ENCODE measurements around the gene LRIT3.
A peak's percentile ranks its signal among the peaks of the same experiment; 100 is the strongest.

LRIT3 gene

DNA sequence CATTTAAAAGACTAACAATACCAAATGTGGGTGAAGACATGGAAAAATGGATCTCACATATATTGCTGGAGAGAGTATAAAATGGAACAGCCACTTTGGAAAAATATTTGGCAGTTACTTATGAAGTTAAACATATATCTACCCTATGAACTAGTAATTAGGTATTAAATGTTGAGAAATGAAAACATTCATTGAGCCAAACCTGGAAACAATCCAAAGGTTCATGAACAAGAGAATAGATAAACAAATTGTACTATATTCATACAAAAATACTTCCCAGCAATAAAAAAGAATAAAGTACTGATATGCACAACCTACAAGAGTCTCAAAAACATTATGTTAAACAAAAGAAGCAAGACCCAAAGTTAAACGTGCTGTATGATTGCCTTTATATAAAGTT lies 60.8 kb downstream of the LRIT3 start:
- no peak for DNase-seq (ENCODE audit: low read depth, low spot score)

DNA sequence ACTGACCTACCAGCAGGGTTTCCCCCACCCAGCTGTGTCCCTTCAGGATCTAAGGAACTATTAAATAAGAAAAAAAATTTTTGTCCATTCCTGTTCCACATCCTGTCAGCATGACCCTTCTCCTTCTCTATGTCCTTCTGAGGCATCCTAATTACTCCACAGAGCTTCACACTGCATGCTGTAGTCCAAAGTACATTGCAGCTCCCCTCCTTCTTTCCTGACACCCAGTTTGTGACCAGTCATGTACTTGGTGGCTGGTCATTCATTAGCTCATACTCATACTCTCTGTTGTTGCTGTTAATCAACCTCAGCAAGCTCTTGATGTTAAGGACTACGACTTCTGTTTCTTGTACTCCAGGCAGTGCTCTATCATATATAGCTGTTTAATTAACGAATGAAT lies 62.3 kb downstream of the LRIT3 start:
- no peak for DNase-seq (ENCODE audit: low read depth, low spot score)

DNA sequence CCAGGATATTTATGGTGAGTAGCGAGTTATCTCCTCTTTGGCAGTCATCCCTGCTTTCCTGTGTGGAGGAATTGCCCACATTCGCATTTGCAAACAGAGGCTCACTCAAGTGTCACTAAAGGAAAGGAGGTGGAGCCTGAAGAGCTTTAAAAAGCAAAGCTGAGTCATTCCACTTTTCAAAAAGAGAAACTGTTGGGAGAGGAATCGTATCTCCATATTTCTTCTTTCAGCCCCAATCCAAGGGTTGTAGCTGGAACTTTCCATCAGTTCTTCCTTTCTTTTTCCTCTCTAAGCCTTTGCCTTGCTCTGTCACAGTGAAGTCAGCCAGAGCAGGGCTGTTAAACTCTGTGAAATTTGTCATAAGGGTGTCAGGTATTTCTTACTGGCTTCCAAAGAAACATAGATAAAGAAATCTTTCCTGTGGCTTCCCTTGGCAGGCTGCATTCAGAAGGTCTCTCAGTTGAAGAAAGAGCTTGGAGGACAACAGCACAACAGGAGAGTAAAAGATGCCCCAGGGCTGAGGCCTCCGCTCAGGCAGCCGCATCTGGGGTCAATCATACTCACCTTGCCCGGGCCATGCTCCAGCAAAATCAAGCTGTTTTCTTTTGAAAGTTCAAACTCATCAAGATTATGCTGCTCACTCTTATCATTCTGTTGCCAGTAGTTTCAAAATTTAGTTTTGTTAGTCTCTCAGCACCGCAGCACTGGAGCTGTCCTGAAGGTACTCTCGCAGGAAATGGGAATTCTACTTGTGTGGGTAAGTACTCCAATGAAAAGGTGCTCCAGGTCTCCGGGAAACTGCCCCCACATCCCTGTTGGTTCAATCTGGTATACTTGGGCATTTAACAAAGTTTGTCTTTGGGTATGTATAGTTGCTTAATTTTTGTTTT lies 65.0 kb downstream of the LRIT3 start, which contains the start of gene EGF:
EGF (plus strand) TSS at position 178 of the 890 bp plus-strand sequence; CDS start at position 631, 453 bp downstream.
- DNase-seq (ENCODE audit: low read depth, low spot score) = no peak

DNA sequence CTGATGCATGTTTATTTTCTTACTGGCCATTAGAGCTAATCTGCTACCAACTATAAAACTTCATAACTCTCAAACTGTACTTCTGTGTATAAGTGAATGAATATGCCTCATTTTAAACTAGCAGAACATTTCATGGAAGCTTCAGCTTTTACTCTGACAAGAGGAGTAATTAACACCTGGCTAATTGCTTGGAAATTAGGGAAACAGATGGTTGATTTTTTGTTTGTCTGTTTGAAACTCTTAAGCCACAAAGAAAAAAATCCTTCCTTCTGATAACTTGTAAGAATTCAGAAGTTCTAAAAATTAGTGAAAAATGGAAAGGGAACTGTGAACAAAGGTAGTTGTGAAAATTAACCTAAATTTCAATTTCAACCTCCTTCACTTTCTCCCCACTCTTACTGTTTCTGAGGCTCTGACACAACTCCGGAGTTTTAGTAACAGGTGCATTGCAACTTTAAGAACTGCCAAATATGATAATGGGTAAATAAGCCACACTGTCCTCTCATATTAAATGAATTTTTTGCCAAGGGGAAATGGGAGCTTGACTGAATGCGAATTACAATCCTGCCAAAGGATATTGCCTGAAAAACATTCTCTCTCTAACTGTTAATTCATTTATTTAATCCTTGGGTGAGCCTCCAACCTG lies 65.8 kb downstream of the LRIT3 start:
- no peak for DNase-seq (ENCODE audit: low read depth, low spot score)

DNA sequence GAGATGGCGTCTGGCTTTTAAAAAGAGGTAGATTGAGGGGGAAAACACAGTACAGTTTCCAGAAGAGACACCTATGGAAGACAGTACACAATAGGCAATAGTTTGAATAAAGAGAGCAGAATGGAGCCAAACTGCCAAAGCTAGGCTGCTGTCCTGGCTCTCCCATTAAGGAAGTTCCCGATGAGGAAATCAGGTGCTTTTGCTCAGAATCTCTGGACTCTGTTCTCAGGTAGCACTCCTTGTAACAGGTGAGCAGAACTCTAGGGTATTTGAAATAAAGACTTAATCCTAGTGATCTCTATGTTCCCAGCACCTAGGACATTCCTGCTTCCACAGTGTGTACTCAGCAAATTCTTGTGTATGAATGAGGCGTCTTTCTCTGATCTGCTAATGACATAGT lies 66.4 kb downstream of the LRIT3 start:
- DNase-seq (ENCODE audit: low read depth, low spot score) = no peak

DNA sequence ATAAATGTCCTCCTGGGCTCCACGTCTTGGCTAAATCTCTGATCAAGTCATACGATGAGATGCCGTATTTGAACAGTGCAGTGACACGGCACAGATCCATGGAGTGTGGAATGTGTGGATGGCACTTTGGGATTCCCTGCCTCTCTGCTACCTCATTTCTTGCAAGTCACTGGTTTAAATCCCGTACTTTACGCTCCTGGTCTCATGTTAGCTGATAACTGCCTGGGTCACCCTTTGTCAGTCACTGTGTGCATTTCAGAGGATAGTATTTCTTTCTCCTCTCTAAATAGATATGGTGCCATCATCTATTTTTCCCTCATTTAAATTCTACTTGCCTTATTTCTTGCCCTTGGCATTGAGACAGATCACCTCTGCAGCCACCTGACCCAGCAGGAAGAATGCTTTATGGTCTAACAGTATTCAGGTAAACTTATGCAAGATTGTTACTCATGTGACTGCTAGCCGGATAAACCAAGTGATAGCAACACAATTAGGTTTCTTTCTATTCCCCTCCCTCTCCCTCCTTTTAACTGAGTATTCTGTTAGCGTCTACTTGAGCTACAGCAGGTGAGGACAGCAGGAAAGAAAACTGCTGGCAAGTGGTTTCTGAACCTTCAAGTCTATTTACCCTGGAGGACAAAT lies 67.6 kb downstream of the LRIT3 start:
- DNase-seq (ENCODE audit: low read depth, low spot score) = no peak

DNA sequence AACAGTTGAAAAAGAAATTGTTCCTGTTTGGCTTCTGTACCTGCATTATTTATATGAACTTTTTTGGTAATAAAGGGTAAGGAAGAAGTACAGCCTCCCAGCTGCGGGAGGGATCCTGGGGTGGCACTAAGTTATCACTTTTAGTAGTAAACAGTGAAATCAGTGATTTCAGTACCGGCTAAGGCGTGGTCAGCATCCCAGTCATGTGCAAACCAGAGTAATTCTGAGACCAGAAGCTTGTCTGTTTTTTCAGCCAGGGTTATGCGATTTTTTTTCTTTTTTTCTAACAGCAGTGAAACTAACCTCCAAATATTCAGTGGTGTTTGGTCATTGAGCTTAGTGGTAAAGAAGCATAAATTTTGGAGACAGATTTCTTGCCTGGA lies 68.1 kb downstream of the LRIT3 start:
- no peak for DNase-seq (ENCODE audit: low read depth, low spot score)

DNA sequence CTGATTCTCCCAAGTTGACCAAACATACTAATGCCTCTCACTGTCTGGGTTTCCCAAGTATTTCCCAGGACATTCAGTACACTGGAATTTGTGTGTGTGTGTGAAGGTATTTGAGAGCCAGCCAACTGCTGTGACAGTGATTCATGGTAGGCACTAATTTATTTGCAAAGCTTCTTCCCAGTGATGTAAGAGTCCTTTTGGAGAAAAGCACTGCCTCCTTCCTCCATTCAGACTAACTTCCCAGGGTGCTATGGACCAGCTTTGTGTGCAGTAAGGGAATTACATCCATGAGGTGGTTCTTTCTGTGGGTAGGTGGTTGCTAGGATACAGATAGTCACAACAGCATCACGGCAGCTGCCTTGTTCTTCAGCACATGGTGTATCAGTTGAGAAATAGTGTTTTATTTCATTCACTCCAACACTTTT lies 73.5 kb downstream of the LRIT3 start:
- peak; percentile 25 for DNase-seq (ENCODE audit: low read depth, low spot score)
